Astrocyte (in vitro differentiated cells and primary cell): Measurements from ENCODE around the gene ZNF470.

Source experiments
- EZH2 ChIP-seq: IDR thresholded peaks from 2 replicates; pipeline ENCODE4 v1.6.1; 2012; ENCODE audit warnings: mild to moderate bottlenecking, low read length, inconsistent platforms; ENCODE audit not compliant: insufficient read depth
- TF ChIP-seq, protein P1 (sequence below): IDR thresholded peaks from 2 replicates; pipeline ENCODE4 v1.5.1; 2011; ENCODE audit warnings: low read depth, mild to moderate bottlenecking, inconsistent platforms, low read length, moderate library complexity; ENCODE audit not compliant: insufficient read depth

DNA sequence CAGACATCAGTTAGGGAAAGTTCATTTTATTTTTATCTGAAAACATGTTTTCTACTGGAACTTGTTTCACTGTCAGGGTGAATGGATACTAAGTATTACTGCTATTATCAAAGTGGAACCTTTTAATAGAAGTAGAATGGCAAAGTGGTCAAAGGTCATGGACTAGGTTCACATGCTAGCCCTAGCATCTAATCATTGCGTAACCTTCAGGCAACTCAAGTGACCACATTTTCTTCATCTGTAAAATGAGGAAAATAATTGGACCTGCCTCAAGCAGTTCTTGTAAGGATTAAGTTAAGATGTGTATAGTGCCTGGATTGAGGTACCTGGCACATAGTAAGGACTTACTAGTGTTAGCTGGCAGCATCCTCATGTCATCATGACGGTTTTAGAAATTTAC lies 23.5 kb upstream of the ZNF470 start:
- TF ChIP-seq, protein P1, sequence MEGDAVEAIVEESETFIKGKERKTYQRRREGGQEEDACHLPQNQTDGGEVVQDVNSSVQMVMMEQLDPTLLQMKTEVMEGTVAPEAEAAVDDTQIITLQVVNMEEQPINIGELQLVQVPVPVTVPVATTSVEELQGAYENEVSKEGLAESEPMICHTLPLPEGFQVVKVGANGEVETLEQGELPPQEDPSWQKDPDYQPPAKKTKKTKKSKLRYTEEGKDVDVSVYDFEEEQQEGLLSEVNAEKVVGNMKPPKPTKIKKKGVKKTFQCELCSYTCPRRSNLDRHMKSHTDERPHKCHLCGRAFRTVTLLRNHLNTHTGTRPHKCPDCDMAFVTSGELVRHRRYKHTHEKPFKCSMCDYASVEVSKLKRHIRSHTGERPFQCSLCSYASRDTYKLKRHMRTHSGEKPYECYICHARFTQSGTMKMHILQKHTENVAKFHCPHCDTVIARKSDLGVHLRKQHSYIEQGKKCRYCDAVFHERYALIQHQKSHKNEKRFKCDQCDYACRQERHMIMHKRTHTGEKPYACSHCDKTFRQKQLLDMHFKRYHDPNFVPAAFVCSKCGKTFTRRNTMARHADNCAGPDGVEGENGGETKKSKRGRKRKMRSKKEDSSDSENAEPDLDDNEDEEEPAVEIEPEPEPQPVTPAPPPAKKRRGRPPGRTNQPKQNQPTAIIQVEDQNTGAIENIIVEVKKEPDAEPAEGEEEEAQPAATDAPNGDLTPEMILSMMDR, result no peak
- TF ChIP-seq EZH2, result no peak
